ENCODE measurements around the gene LRRC72. TPM values are rescaled to one million over a fixed set of nuclear protein-coding genes. Genes with fewer than 3 reads are reported as not detected.
"Not testable (repeated sequence)": the region's sequence is repeated elsewhere in the genome, so short reads cannot be mapped to it uniquely, and the experiment has no call there.

Gene LRRC72
- polyA plus RNA-seq, 4 donors: not detected

DNA sequence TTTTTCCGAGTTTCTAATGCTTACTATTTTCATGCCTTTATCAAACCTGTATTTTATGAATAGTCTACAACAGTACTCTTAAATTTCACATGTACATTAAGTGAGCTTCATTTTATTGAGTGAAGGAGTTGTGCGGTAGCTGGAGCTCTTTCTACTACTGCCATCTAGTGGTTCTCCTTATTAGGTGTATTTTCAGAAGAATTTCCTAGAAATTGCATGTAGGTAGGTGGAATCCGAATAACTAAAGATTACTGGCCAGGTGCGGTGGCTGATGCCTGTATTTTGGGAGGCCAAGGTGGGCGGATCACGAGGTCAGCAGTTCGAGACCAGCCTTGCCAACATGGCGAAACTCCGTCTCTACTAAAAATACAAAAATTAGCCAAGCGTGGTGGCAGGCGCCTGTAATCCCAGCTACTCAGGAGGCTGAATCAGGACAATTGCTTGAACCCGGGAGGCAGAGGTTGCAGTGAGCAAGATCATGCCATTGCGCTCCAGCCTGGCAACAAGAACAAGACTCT lies 38.3 kb downstream of the LRRC72 start:
- DNase-seq (ENCODE audit: low read depth in 4 of 4, low spot score in 3 of 4): peak in 3 of 4 donors; percentile 36 to 55 (median 44)

DNA sequence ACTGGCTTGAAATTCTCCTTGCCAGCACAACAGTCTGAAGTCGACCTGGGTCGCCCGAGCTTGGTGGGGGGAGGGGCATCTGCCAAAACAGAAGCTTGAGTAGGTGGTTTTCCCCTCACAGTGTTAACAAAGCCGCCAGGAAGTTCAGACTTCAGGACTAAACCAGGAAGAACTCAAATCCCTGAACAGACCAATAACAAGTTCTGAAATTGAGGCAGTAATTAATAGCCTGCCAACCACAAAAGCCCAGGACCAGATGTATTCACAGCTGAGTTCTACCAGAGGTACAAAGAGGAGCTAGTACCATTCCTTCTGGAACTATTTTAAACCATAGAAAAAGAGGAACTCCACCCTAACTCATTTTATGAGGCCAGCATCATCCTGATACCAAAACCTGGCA lies 45.3 kb downstream of the LRRC72 start:
- no peak for DNase-seq (ENCODE audit: low read depth in 4 of 4, low spot score in 3 of 4)

DNA sequence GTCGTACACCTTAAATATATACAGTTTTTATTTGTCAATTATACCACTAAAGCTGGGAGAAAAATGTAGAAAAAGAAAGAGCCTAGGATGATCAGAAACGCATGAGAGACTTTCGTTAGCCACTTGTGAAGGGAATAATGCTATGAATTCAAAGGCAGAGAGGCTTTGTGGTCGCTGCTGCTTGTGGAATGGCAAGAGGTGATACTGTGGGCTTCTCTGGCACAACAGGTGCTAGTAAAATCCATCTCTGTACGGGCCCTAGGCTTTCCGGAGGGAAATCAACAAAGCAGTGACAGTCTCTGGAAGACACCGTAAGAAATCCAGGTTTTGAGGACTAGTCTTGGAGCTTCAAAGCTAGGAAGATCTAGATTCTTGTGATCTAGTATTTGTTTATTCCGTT lies 52.6 kb downstream of the LRRC72 start:
- DNase-seq (ENCODE audit: low read depth in 4 of 4, low spot score in 3 of 4): no peak

DNA sequence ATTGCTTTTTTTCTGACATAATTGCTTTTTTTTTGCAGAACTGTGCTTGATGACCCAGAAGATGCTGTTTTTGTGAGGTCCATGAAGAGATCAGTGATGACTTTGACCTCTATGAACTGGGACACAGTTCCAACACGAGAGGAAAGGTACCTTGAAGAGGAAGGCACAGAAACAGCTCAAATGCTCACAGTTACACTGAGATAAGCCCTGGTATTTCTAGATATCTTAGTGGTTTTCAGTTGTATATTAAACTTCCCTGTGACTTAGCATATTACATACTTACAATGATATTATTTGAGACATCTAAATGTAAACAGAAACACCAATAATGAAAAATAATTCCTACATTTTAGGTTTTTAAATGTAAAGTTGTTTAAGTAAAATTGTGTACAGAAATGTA lies 54.7 kb downstream of the LRRC72 start:
- no peak for DNase-seq (ENCODE audit: low read depth in 4 of 4, low spot score in 3 of 4)

DNA sequence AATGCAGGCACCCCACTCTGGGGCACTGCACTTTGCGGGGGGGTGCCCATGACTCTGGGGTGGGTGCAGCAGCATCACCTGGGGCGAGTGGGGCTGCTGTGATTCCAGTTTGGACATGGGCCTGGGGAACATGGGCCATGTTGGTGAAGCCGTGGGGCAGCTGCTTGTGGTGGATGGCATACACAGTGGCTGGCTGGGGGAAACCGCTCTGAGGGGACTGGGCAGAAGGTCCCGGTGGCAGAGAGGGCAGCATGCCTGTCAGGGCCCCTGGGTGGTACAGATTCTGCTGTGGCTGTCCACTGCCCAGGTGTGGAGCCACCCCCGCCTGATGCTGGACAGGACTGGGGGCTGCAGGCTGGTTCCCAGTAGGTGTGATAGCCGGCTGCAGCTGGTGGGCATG lies 57.2 kb downstream of the LRRC72 start:
- DNase-seq (ENCODE audit: low read depth in 4 of 4, low spot score in 3 of 4): no peak

DNA sequence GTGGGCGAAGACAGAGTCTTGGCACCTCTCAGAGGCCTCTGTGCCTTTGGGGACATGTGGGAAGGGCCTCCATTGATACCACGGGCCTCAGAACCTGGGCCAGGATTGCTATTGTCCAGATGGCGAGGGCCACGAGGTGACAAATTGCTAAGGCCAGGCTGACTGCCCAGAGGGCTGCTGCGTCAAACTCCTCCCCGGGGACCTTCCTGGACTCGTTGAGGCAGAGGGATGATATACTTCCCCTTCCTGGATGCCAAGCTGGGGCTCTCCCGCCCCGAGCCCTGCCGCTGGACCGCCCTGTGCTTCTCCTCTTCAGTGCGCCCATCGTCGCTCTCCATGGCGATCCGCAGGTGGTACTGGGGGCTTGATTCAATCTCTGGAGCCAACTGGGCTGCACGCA lies 58.9 kb downstream of the LRRC72 start:
- no peak for DNase-seq (ENCODE audit: low read depth in 4 of 4, low spot score in 3 of 4)

DNA sequence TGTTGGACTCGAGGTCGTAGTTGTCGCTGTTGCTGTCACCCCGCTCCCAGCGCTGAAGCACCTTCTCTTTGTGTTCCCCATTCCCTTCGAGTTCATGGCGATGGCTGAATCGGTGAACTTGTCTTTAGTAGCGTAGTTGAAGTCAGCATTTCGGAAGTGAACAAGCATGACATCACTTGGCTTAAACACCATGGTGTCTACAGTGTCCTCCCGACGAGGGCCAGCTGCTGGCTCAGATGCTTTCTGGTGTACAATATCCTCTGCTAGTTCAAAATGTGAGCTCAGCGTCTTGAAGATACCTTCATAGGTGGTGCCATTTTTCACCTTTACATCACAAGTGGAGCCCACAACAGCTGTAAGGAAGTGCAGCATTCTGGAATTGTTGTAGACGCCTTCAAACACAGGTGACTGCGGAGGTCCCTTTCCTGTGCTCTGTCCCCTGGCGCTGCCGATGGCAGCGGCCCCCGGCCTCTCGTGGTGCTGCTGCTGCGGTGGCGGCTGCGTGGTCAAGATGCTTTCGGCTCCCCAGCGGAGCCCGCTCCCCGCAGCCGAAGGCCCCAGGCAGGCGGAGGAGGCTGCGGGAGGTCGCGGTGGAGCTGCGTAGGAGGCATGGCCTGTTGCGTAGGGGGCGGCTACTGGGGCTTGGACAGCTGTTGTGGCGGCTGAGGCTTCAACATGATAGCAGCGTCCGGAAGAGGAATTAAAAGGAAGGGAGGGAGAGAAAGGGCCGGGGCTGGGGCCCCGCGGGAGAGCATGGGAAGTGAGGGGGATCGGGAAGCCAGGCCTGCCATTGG lies 59.7 kb downstream of the LRRC72 start:
- no peak for DNase-seq (ENCODE audit: low read depth in 4 of 4, low spot score in 3 of 4)

DNA sequence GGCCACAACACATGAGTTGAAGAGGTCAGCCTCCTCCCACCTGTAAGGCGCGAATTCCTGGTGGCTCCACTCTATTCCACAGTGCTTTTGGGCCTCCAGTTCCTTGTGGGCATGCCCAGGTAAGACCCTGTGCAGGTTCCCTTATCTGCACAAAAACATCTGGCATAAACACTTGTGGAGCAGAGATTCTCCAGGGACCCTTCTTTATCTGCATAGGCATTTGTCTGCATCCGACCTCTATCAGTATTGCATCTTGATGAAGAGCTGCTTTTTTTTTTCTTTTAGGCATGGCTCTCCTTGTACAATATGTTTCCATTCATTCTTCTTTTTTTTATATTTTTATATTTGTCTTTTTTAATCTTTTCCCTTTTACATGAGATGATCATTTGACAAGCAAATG lies 60.5 kb downstream of the LRRC72 start:
- no peak for DNase-seq (ENCODE audit: low read depth in 4 of 4, low spot score in 3 of 4)

DNA sequence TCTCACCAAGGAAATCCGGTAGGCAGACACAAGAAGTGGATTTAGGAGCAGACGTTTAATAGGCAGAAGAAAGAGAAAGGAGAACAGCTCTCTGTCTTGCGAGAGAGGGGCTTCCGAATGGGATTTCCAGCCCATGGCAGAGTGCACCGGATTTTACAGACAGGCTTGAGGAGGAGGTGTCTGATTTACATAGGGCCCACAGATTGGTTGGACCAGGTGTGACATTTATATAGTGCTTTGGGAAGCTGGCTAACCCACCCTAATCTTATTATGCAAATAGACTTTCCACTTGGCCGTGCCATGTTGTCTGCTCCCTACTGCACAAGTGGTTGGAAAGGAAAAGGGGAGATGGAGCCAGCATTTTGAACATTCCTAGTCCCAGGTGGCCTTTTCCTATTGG lies 61.2 kb downstream of the LRRC72 start:
- DNase-seq (ENCODE audit: low read depth in 4 of 4, low spot score in 3 of 4): no peak

DNA sequence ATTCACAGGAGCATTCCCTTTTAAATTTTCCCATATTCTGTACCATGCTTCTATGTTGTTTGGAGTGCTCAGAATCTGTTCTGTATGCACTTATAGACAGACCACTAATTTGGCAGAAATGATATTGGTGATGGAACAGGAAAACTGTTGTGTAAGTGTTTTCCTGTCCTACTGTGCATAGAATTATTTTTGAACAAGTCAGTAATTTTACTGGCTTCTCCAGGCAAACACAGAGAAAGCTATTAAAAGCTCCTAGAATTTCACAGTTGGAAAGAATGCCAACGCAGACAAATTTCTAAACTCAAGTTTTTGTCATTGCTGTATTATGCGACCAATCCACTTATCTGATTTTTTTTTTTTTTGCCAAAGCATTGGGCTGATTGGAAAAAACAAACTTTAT lies 63.3 kb downstream of the LRRC72 start:
- no peak for DNase-seq (ENCODE audit: low read depth in 4 of 4, low spot score in 3 of 4)

DNA sequence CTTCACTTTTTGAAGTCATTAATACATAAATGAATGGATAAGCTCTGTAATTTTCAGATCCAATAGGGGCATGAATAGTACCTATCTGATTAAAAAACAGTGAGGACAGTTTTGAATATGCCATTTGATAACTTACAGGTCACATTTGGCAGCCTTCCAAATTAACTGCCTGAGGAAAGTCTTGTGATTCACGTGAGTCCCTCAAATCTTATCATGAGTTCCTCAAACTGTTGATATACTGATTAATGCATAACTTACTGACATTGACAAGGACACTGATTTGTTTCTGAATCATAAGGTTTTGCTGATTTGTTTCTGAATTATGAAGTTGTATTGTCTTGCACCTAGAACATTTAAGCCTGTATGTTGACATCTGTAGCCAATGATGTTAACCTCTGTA lies 63.8 kb downstream of the LRRC72 start:
- DNase-seq (ENCODE audit: low read depth in 4 of 4, low spot score in 3 of 4): no peak

DNA sequence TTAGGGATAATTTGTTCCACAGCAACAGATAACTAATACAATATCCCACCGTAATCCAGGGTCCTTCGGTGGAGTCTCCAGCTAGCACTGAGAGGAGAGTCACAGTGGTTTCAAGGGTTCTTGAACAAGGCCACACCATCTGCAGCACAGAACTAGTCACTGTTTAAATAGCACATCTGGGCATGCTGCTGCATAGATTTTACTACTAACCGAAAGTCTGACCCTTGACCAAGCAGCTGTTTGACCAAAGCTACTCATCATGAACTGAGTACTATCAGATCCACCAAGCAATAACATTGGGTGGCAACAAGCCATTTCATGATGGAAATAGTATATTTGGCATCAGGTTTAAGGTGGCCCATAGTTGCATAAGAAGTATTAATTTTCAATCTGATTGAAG lies 65.8 kb downstream of the LRRC72 start:
- DNase-seq (ENCODE audit: low read depth in 4 of 4, low spot score in 3 of 4): no peak

DNA sequence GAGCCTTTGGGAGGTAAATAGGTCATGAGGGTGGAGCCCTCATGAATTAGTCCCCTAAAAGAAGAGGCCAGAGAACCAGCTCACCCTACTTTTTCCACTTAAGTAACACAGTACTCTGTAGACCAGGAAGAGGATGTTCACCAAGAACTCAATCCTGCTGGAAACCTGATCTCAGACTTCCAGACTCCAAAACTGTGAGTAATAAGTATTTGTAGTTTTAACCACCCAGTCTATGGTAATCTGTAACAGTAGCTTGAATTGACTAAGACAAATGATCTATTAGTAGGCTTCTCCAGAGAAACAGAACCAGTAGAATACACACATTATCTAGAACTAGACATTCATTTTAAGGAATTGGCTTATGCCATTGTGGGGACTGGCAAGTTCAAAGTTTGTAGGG lies 67.4 kb downstream of the LRRC72 start:
- no peak for DNase-seq (ENCODE audit: low read depth in 4 of 4, low spot score in 3 of 4)

DNA sequence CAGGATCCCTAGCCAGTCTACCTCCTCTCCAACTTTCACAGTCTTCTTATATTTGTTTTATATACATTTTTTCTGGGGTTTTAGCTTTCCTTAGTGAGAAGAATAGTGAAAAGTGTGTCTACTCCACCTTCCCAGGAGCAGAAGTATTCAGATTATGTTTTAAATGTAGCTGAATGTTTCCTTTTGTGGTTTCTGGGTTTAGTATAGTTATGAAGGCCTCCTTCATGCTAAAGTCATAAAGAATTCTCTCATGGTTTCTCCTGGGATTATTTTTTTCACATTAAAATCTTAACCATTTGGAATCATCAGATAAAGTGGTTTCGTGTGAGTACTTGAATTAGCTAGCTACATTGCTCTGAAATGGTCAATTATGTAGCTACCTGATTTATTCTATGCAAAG lies 68.1 kb downstream of the LRRC72 start:
- DNase-seq (ENCODE audit: low read depth in 4 of 4, low spot score in 3 of 4): no peak

DNA sequence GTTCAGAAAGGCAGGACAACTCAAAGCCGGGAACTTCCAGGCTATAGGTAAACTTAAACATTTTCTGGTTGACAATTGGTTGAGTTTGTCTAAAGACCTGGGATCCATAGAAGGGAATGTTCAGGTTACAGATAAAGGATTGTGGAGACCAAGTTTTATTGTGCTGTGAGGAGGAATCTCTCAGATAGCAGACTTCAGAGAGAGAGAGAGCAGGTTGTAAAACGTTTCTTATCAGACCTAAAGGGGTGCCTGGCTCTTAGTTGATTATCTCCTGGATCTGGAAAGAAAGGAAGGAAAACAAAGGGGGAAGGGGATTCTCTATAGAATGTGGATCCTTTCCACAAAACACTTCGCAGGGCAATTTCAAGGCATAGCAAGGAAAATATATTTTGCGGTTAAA lies 69.0 kb downstream of the LRRC72 start:
- not testable (repeated sequence) for DNase-seq (ENCODE audit: low read depth in 4 of 4, low spot score in 3 of 4)

DNA sequence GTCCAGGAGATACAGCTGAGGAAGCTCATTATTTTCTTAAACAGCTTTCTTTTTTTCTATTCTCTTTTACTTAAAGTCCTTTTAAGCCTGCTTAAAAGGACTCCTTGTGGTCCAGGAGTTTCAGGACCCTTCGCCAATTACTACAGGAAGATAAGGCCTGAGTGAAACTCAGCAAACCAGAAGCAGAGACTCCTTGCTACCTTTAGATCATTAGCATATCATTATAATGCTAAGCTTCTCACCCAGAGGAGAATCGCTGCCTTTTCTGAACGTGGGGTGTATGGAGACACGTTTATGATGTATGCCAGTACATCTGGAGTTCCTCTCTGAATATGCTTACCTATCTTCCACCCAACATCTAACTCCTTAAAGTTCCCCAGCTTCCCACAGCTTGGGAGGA lies 71.4 kb downstream of the LRRC72 start:
- DNase-seq (ENCODE audit: low read depth in 4 of 4, low spot score in 3 of 4): no peak

DNA sequence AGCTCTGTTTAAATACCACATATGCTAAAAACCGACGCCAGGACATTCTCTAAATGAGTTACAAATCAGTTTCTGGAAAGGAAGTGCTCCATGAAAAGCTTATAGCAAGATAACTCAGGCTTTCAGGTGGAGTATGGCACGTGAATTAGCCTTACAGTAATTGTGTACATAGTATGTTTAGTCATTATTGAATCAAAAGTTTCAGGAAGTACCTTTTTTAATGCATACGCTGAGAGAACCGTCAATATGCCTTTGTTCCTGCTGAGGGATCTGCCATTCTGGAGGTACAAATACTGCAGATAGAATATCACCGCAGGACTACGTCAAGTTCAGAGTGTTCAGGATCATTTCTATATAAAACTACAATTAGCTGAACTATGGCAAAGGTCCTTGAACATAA lies 73.2 kb downstream of the LRRC72 start:
- no peak for DNase-seq (ENCODE audit: low read depth in 4 of 4, low spot score in 3 of 4)

DNA sequence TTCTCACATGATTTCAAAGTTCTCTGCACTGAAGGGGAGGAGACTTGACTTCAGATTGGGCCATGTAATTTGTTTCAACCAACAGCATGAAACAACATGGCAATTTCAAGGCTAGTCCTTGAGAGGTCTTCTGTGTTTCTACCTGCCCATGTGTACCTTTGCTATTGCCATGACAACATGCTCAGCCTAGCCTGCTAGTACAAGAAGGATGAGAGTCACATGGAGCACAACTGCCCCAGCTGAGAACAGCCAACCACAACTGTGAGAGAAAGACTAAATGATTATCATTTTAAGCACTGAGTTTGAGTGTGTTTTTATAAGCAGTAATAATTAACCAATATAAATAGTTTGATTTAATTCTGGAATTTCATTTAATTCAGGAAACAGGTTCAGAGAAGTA lies 77.0 kb downstream of the LRRC72 start:
- no peak for DNase-seq (ENCODE audit: low read depth in 4 of 4, low spot score in 3 of 4)

DNA sequence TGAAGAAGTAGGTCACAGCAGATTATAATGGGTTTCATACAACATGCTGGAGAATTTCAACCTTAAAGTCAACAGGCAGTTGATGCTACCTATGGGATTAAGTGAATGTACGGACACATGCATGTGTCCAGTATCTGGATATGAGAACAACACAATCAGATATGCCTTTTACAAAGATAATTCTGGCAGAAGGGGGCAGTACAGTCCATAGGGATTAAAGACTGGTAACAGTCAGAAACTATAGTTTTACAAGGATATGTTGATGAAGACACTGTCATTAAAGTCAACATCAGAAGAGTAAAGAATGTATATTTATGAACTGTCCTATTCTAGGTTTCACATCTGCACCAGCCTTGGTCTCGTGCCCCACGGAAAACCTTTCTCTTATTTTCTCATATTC lies 77.4 kb downstream of the LRRC72 start:
- no peak for DNase-seq (ENCODE audit: low read depth in 4 of 4, low spot score in 3 of 4)

DNA sequence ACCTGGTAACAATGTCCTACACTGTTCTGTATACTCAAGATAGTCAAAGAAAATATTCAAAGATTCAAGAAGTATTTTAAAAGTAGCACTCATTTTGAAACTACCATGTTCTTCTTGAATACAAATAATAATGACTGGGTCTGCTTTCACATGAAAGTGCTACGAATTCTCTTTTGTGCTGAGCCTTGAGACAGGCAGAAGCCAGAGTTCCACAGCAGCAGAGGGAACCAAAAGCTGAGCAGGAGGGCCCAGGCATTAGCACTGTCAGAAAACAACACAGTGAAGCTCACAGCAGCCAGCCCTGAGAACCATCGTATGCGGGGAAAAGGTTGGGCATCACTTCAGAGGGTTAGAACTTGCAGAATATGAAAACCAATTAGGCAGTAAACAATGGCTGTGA lies 80.1 kb downstream of the LRRC72 start:
- DNase-seq (ENCODE audit: low read depth in 4 of 4, low spot score in 3 of 4): no peak

DNA sequence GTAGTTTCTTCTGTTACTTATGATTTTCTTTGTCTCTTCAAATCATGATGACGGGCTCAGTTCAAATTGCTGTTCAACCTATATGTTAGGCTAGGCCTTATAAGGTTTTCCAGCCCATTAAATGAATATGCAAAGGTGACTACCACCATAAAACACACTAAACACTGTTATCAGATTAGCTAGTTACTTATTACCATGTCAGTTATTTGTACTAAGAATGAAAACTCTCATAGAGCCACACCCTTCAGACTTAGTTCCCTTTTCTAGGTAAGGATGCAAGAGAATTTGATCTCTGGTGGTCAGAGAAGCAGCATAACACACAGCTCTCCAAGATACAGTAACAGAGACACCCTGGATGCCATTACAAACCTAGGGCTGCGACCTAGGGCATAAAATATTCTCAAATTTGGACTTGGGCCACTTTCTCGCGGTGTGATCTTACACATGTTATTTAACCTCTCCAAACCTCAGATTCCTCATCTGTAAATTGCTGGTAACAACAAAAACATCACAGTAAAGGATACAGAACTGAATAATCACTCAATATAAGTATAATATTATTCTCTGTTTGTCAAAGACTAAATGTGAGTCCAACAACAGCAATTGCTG lies 83.3 kb downstream of the LRRC72 start:
- no peak for DNase-seq (ENCODE audit: low read depth in 4 of 4, low spot score in 3 of 4)

DNA sequence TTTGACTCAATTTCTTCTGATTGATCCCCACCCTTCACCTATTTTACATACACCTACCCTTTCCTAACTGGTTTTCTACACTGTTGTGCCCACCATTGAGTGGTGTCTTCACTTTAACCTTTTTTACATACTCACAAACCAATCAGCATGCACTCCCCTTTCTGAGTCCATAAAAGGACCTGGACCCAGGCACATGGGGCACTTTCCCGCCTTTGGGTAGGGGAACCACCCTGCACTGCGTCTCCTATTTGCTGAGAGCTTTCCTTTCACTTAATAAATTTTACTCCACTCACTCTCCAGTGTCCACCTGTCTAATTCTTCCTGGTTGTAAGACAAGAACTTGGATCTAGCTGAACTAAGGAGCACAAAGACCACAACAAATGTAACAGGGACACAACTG lies 85.1 kb downstream of the LRRC72 start:
- no peak for DNase-seq (ENCODE audit: low read depth in 4 of 4, low spot score in 3 of 4)
